HepG2 (cell line): ENCODE measurements around the gene SERP1. TPM values are rescaled to one million over a fixed set of nuclear protein-coding genes. Genes with fewer than 3 reads are reported as not detected.

ENCODE experiments used
- ATAC-seq: fragments of 200-7000 bp; cut with Tn5 transposase; 3 replicates; pipeline ENCODE4 v1.9.1; 2020; ENCODE audit warnings: mild to moderate bottlenecking, moderate library complexity
- BruUV-seq: library from RNA; stranded (reverse); fragments of 400-500 nt; replicated peaks from 2 replicates; lab custom pipeline; 2021; lab: Mats Ljungman, UMichigan
- CTCF ChIA-PET: fragments of 300-600 bp; formaldehyde crosslinking; extraction: SDS; loops from one replicate; lab custom pipeline; 2021; ENCODE audit warnings: low total read pairs, inconsistent platforms, low intra/inter-chr PET ratio; lab: Yijun Ruan, JAX
- POLR2A ChIA-PET: fragments of 350-600 bp; sonication (Branson Sonifier 250); formaldehyde crosslinking; loops from one replicate; lab custom pipeline; 2020; ENCODE audit warnings: antibody characterized with exemption, inconsistent platforms; lab: Yijun Ruan, JAX
- DNase-seq: peaks from one replicate; pipeline ENCODE4 v3.0.0-alpha.2; 2015; ENCODE audit warnings: low spot score
- FAIRE-seq: peaks from 3 replicates; lab custom pipeline; 2011; peaks lifted over from hg19 to GRCh38; lab: Jason Lieb, UNC
- H2AFZ ChIP-seq: one replicate; pipeline ENCODE4 v1.6.1; 2011; ENCODE audit warnings: low read length, inconsistent platforms
- H3K27ac ChIP-seq: fragments of 300-600 bp; 3 replicates; pipeline ENCODE4 v1.8.0; 2011; ENCODE audit warnings: mixed run types, mild to moderate bottlenecking, mixed read lengths, low read length, inconsistent platforms; ENCODE audit not compliant: insufficient read depth; ENCODE audit errors: extremely low read length
- H3K27me3 ChIP-seq, 2 experiments: fragments of 200-600 bp in 1 of 2; 2 replicates in 1 of 2; 3 replicates in 1 of 2; pipeline versions ENCODE4 v1.6.0 to v1.8.0; 2011; ENCODE audit warnings: low read length in 2 of 2, mild to moderate bottlenecking in 2 of 2, moderate library complexity in 2 of 2, inconsistent platforms in 1 of 2; ENCODE audit not compliant: insufficient read depth in 2 of 2, control insufficient read depth in 1 of 2
- H3K36me3 ChIP-seq, 2 experiments: fragments of 200-600 bp in 1 of 2; replicated peaks in 1 of 2; 2 replicates in 1 of 2; 3 replicates in 1 of 2; pipeline versions ENCODE4 v1.5.1 to v1.8.0; 2011; ENCODE audit warnings: low read length in 2 of 2, inconsistent platforms in 1 of 2; ENCODE audit not compliant: insufficient read depth in 2 of 2, control insufficient read depth in 1 of 2
- H3K4me1 ChIP-seq: 2 replicates; pipeline ENCODE4 v1.5.1; 2012; ENCODE audit warnings: low read length, inconsistent platforms; ENCODE audit not compliant: insufficient read depth
- H3K4me2 ChIP-seq: 2 replicates; pipeline ENCODE4 v1.6.0; 2011; ENCODE audit warnings: low read depth, low read length, inconsistent platforms
- H3K4me3 ChIP-seq, 3 experiments: fragments of 200-600 bp in 1 of 3; sonication (generic), shearing (Covaris generic) in 1 of 3; replicated peaks in 1 of 3; 2 replicates each; pipeline ENCODE4 v1.5.1; 2011 to 2016; ENCODE audit warnings: low read length in 3 of 3, inconsistent platforms in 2 of 3, low read depth in 2 of 3, mild to moderate bottlenecking in 2 of 3, control low read depth in 1 of 3, mixed read lengths in 1 of 3; ENCODE audit not compliant: insufficient read depth in 1 of 3
- H3K79me2 ChIP-seq: one replicate; pipeline ENCODE4 v1.6.1; 2011; ENCODE audit warnings: low read length, inconsistent platforms; ENCODE audit not compliant: insufficient read depth
- H3K9ac ChIP-seq: 2 replicates; pipeline ENCODE4 v1.6.0; 2011; ENCODE audit warnings: mild to moderate bottlenecking, low read depth, low read length, inconsistent platforms; ENCODE audit not compliant: insufficient read depth
- H3K9me3 ChIP-seq: 2 replicates; pipeline ENCODE4 v1.5.1; 2012; ENCODE audit warnings: mild to moderate bottlenecking, low read length
- H4K20me1 ChIP-seq: 2 replicates; pipeline ENCODE4 v1.6.0; 2011; ENCODE audit warnings: inconsistent platforms, mild to moderate bottlenecking, low read length, moderate library complexity; ENCODE audit not compliant: insufficient read depth
- LBX2 ChIP-seq: sonication (generic); formaldehyde crosslinking; IDR thresholded peaks from 2 replicates; pipeline ENCODE4 v1.5.0; 2020; ENCODE audit warnings: missing genetic modification reagents, mild to moderate bottlenecking, borderline replicate concordance
- MED13 ChIP-seq: sonication (generic); formaldehyde crosslinking; IDR thresholded peaks from 2 replicates; pipeline ENCODE4 v1.5.0; 2020; ENCODE audit warnings: missing genetic modification reagents
- POGK ChIP-seq: sonication (generic); formaldehyde crosslinking; conservative IDR thresholded peaks from 2 replicates; pipeline ENCODE4 v1.8.0; 2022; ENCODE audit warnings: mild to moderate bottlenecking, moderate library complexity, missing genetic modification reagents
- RELA ChIP-seq: sonication (generic); formaldehyde crosslinking; IDR thresholded peaks from 2 replicates; pipeline ENCODE4 v1.4.0; 2020; ENCODE audit warnings: missing genetic modification reagents
- SPEN ChIP-seq: sonication (generic); formaldehyde crosslinking; IDR thresholded peaks from 2 replicates; pipeline ENCODE4 v1.5.1; 2020; ENCODE audit warnings: low read depth, mild to moderate bottlenecking, missing genetic modification reagents
- TEF ChIP-seq: sonication (generic); formaldehyde crosslinking; IDR thresholded peaks from 2 replicates; pipeline ENCODE4 v1.5.0; 2020; ENCODE audit warnings: missing genetic modification reagents
- TIGD3 ChIP-seq: sonication (generic); formaldehyde crosslinking; IDR thresholded peaks from 2 replicates; pipeline ENCODE4 v1.5.1; 2020; ENCODE audit warnings: mild to moderate bottlenecking, missing genetic modification reagents, borderline replicate concordance
- ZFP37 ChIP-seq: sonication (generic); formaldehyde crosslinking; IDR thresholded peaks from 2 replicates; pipeline ENCODE4 v1.4.0; 2020; ENCODE audit warnings: missing genetic modification reagents, borderline replicate concordance
- ZFP62 ChIP-seq: sonication (generic); formaldehyde crosslinking; IDR thresholded peaks from 2 replicates; pipeline ENCODE4 v1.4.0; 2020; ENCODE audit warnings: missing genetic modification reagents
- ZGPAT ChIP-seq: IDR thresholded peaks from 2 replicates; pipeline ENCODE4 v1.6.1; 2016; ENCODE audit warnings: mild to moderate bottlenecking
- ZNF224 ChIP-seq: sonication (generic); formaldehyde crosslinking; IDR thresholded peaks from 2 replicates; pipeline ENCODE4 v1.5.0; 2020; ENCODE audit warnings: mild to moderate bottlenecking, missing genetic modification reagents
- ZNF256 ChIP-seq: sonication (generic); formaldehyde crosslinking; conservative IDR thresholded peaks from 2 replicates; pipeline ENCODE4 v1.4.0; 2020; ENCODE audit warnings: missing genetic modification reagents
- ZNF501 ChIP-seq: sonication (generic); formaldehyde crosslinking; IDR thresholded peaks from 2 replicates; pipeline ENCODE4 v1.5.1; 2020; ENCODE audit warnings: mild to moderate bottlenecking, moderate library complexity, missing genetic modification reagents
- ZNF788 ChIP-seq: sonication (generic); formaldehyde crosslinking; IDR thresholded peaks from 2 replicates; pipeline ENCODE4 v1.5.0; 2020; ENCODE audit warnings: mild to moderate bottlenecking, missing genetic modification reagents, borderline replicate concordance
- ZSCAN9 ChIP-seq: IDR thresholded peaks from 2 replicates; pipeline ENCODE4 v1.6.1; 2016; ENCODE audit warnings: borderline replicate concordance
- ZXDC ChIP-seq: sonication (generic); formaldehyde crosslinking; IDR thresholded peaks from 2 replicates; pipeline ENCODE4 v1.5.0; 2020; ENCODE audit warnings: mild to moderate bottlenecking, missing genetic modification reagents
- in situ Hi-C: cut with HindIII; loops from 2 replicates; pipeline ENCODE4 v1.10.0; 2017; ENCODE audit warnings: low pct_unique_long_range_greater_than_20kb; ENCODE audit not compliant: extremely low pct_ligation_motif_present
- intact Hi-C: fragments of 100-400 bp; cut with micrococcal nuclease; formaldehyde crosslinking; loops from one replicate; pipeline ENCODE4 v1.10.0; 2022; ENCODE audit not compliant: unreplicated experiment
- polyA plus RNA-seq, 8 experiments: library from polyadenylated mRNA; depleted of rRNA in 3 of 8; stranded (reverse) in 7 of 8; unstranded in 1 of 8; fragments of >200 nt; fragmentation: Illumina TruSeq in 4 of 8; extraction: Trizol in 4 of 8; gene quantifications; 2 replicates each; pipeline versions ENCODE4 v1.2.1 to v1.2.3, GENCODE V29; 2011 to 2016; ENCODE audit warnings: low read depth in 4 of 8, missing spikeins in 1 of 8, mixed read lengths in 1 of 8; ENCODE audit not compliant: insufficient read depth in 1 of 8
- total RNA-seq, 5 experiments: library from RNA; depleted of rRNA; stranded (reverse); fragments of >200 nt; fragmentation: Illumina TruSeq; extraction: Trizol; gene quantifications; 2 replicates each; pipeline ENCODE4 v1.2.3, GENCODE V29; 2016; ENCODE audit warnings: low read depth in 1 of 5

SERP1 gene
- total and polyA plus RNA-seq, 2 of the 13 experiments (the other 11 are each of a cell fraction or from before 2014, with no cell fraction given), result 61.2 to 95.0 TPM

GRCh38 chr3:150581174-150581573 lies 34.9 kb upstream of the SERP1 start:
- Histone ChIP-seq H3K27me3 (no peaks in the 10 kb centered on the region), H3K4me2 (no peak overlapping the region), H3K9me3 (no peaks in the 10 kb centered on the region), H3K9ac (no peak overlapping the region), H3K36me3 (peaks cover 6 to 64% of the 10 kb centered on the region in 2 experiments), H4K20me1 (no peaks in the 10 kb centered on the region; the same call in 1 of the 2 replicates)
- ChIA-PET POLR2A (no interaction called here), CTCF (no interaction called here)
- ATAC-seq, result no peak
- FAIRE-seq, result no peak
- in situ Hi-C loops, result no loop called here
- TF ChIP-seq ZSCAN9 (CRISPR knock-in tag) (no peak), TEF (CRISPR knock-in tag) (no peak), ZFP37 (CRISPR knock-in tag) (no peak), MED13 (CRISPR knock-in tag) (no peak), ZNF788 (no peak), ZNF256 (CRISPR knock-in tag) (no peak), POGK (CRISPR knock-in tag) (no peak), LBX2 (CRISPR knock-in tag) (no peak), ZNF224 (CRISPR knock-in tag) (no peak), RELA (no peak), ZFP62 (CRISPR knock-in tag) (no peak), ZXDC (CRISPR knock-in tag) (no peak), ZNF501 (no peak), TIGD3 (CRISPR knock-in tag) (no peak), SPEN (CRISPR knock-in tag) (no peak), ZGPAT (CRISPR knock-in tag) (no peak)
- TF ChIP-seq, all 625 proteins: peak for 0
- no peaks in the 10 kb centered on the region for H3K4me1 ChIP-seq
- no peak for DNase-seq
- intact Hi-C loops, result no loop called here
- no peak overlapping the region for H2AFZ ChIP-seq
- no peak overlapping the region for H3K27ac ChIP-seq
- H3K4me3 ChIP-seq, result no peak overlapping the region
- BruUV-seq, result no TSS peak
- no peaks in the 10 kb centered on the region for H3K79me2 ChIP-seq
